K562 (cell line): ENCODE data around the gene CRY2. TPM values are rescaled to one million over a fixed set of nuclear protein-coding genes. Genes with fewer than 3 reads are reported as not detected.

Experiments used
- ARID1B ChIP-seq: fragments of 450-650 bp; IDR thresholded peaks from 2 replicates; pipeline ENCODE4 v1.6.1; 2016; ENCODE audit warnings: antibody characterized with exemption, mild to moderate bottlenecking, inconsistent platforms
- ARID3B ChIP-seq: fragments of 250-450 bp; sonication (Bioruptor Pico); IDR thresholded peaks from 2 replicates; pipeline ENCODE4 v1.4.0; 2020; ENCODE audit warnings: borderline replicate concordance
- BRF2 ChIP-seq: IDR thresholded peaks from 3 replicates; pipeline ENCODE4 v1.6.1; 2011; ENCODE audit warnings: borderline replicate concordance, mild to moderate bottlenecking; ENCODE audit not compliant: insufficient read length, insufficient read depth
- FUS ChIP-seq: fragments of 200-400 bp; formaldehyde crosslinking; optimal IDR thresholded peaks from 2 replicates; pipeline ENCODE3; 2017; ENCODE audit warnings: low read depth, low read length
- KLF6 ChIP-seq: fragments of 250-450 bp; sonication (Bioruptor Pico); IDR thresholded peaks from 2 replicates; pipeline ENCODE4 v1.4.0; 2020; ENCODE audit warnings: mild to moderate bottlenecking, moderate library complexity, borderline replicate concordance
- MITF ChIP-seq: IDR thresholded peaks from 2 replicates; pipeline ENCODE4 v1.6.1; 2014; ENCODE audit warnings: antibody characterized with exemption
- NR4A1 ChIP-seq, 2 experiments: fragments of 250-450 bp in 1 of 2; fragments of 450-650 bp in 1 of 2; sonication (Bioruptor Pico) in 1 of 2; IDR thresholded peaks; 2 replicates each; pipeline versions ENCODE4 v1.4.0 to v1.6.1; 2016 to 2020; ENCODE audit warnings: mild to moderate bottlenecking in 2 of 2, missing compliant biosample characterization in 1 of 2, missing genetic modification characterization in 1 of 2, moderate library complexity in 1 of 2
- PCBP2 ChIP-seq: fragments of 200-400 bp; formaldehyde crosslinking; IDR thresholded peaks from 2 replicates; pipeline ENCODE4 v1.6.1; 2018; ENCODE audit warnings: low read length, low read depth, mild to moderate bottlenecking, moderate library complexity; ENCODE audit not compliant: poor library complexity, severe bottlenecking
- PHF8 ChIP-seq: fragments of 200-600 bp; sonication (generic); IDR thresholded peaks from 2 replicates; pipeline ENCODE4 v1.6.1; 2012; ENCODE audit warnings: mixed run types, mild to moderate bottlenecking, inconsistent platforms, low read length, moderate library complexity, borderline replicate concordance
- POU5F1 ChIP-seq: fragments of 150-350 bp; IDR thresholded peaks from 2 replicates; pipeline ENCODE4 v1.6.1; 2014; ENCODE audit warnings: borderline replicate concordance, low read length, low read depth, mild to moderate bottlenecking; ENCODE audit not compliant: partially characterized antibody
- PRPF4 ChIP-seq: fragments of 200-400 bp; formaldehyde crosslinking; IDR thresholded peaks from one replicate; pipeline ENCODE4 v1.6.1; 2017; ENCODE audit warnings: low read length, low read depth, mild to moderate bottlenecking; ENCODE audit not compliant: insufficient read depth, poor library complexity, severe bottlenecking
- SIN3A ChIP-seq, 2 experiments: fragments of 150-350 bp in 1 of 2; IDR thresholded peaks; 2 replicates each; pipeline ENCODE4 v1.6.1; 2011 to 2016; ENCODE audit warnings: borderline replicate concordance in 2 of 2, low read depth in 2 of 2, low read length in 2 of 2, mild to moderate bottlenecking in 2 of 2, moderate library complexity in 2 of 2; ENCODE audit not compliant: control insufficient read depth in 1 of 2
- TARDBP ChIP-seq: fragments of 450-650 bp; IDR thresholded peaks from 2 replicates; pipeline ENCODE4 v1.6.1; 2016
- UBTF ChIP-seq, 2 experiments: IDR thresholded peaks; 2 replicates each; pipeline ENCODE4 v1.6.1; 2012; ENCODE audit warnings: improper control_type of control experiment in 2 of 2, low read depth in 2 of 2, low read length in 2 of 2, borderline replicate concordance in 1 of 2
- YBX1 ChIP-seq: fragments of 450-650 bp; IDR thresholded peaks from 2 replicates; pipeline ENCODE4 v1.7.1; 2016; ENCODE audit warnings: mild to moderate bottlenecking
- YY1 ChIP-seq, 3 experiments: IDR thresholded peaks; 2 replicates each; pipeline ENCODE4 v1.6.1; 2011; ENCODE audit warnings: low read length in 2 of 3, mild to moderate bottlenecking in 2 of 3, moderate library complexity in 2 of 3, borderline replicate concordance in 1 of 3, control low read depth in 1 of 3, low read depth in 1 of 3; ENCODE audit not compliant: insufficient read depth in 3 of 3, insufficient replicate concordance in 2 of 3, control insufficient read depth in 1 of 3, insufficient read length in 1 of 3; ENCODE audit errors: extremely low read depth in 1 of 3
- ZNF12 ChIP-seq: sonication (generic); formaldehyde crosslinking; IDR thresholded peaks from 2 replicates; pipeline ENCODE4 v1.4.0; 2020; ENCODE audit warnings: mild to moderate bottlenecking, missing genetic modification reagents
- ZNF212 ChIP-seq: fragments of 450-650 bp; formaldehyde crosslinking; IDR thresholded peaks from 2 replicates; pipeline ENCODE4 v1.4.0; 2020; ENCODE audit warnings: mild to moderate bottlenecking
- polyA plus RNA-seq, 8 experiments: library from polyadenylated mRNA; depleted of rRNA in 4 of 8; stranded (reverse) in 5 of 8; unstranded in 3 of 8; fragments of >200 nt; fragmentation: Nextera tagmentation in 2 of 8; fragmentation: Illumina TruSeq in 1 of 8; extraction: Ambion mirVana in 2 of 8; extraction: Trizol in 1 of 8; gene quantifications; 2 replicates each; pipeline versions ENCODE4 v1.2.1 to v1.2.3, GENCODE V29; 2011 to 2014; ENCODE audit warnings: inconsistent platforms in 1 of 8, missing spikeins in 1 of 8
- total RNA-seq, 7 experiments: library from RNA; depleted of rRNA in 6 of 7; stranded (reverse); fragments of >200 nt in 6 of 7; fragmentation: Illumina TruSeq in 2 of 7; extraction: Trizol in 2 of 7; gene quantifications; 2 replicates each; pipeline versions ENCODE4 v1.2.1 to v1.2.3, GENCODE V29; 2011 to 2021; ENCODE audit warnings: low replicate concordance in 1 of 7

Gene CRY2
- total and polyA plus RNA-seq, 9 of the 15 experiments (the other 6 are each of a cell fraction or from before 2014, with no cell fraction given) = 2.3 to 23.9 (median 14.8) TPM

- TF ChIP-seq PHF8 = no peak
- TF ChIP-seq FUS = no peak
- 0 out of 2 replicates have a peak, but pooled peaks have one; percentile 23 for TF ChIP-seq ARID1B
- TF ChIP-seq ARID3B = no peak
- peak; percentile 5 to 83; a peak in 3 of 4 replicates for TF ChIP-seq UBTF (IDR thresholded peaks at IDR 0.05; ENCODE audit: borderline replicate concordance in 1 of 2, low read depth in 2 of 2, low read length in 2 of 2)
- no peak for TF ChIP-seq YBX1
- no peak for TF ChIP-seq NR4A1 (CRISPR knock-in tag; IDR thresholded peaks at IDR 0.05)
- TF ChIP-seq NR4A1 (tag; IDR thresholded peaks at IDR 0.05) = no peak
- TF ChIP-seq ZNF212 (CRISPR knock-in tag) = no peak
- peak in 2 of 3 experiments; percentile 21 for TF ChIP-seq YY1 (IDR thresholded peaks at IDR 0.05; ENCODE audit: borderline replicate concordance in 1 of 3, control insufficient read depth in 1 of 3, extremely low read depth in 1 of 3, insufficient read depth in 3 of 3, insufficient read length in 1 of 3, insufficient replicate concordance in 2 of 3, low read depth in 1 of 3, low read length in 2 of 3)
- TF ChIP-seq TARDBP = no peak
- TF ChIP-seq PRPF4 = no peak
- TF ChIP-seq POU5F1 = no peak
- no peak for TF ChIP-seq PCBP2
- no peak; the same call in 1 of the 2 replicates for TF ChIP-seq ZNF12
- no peak for TF ChIP-seq KLF6 (CRISPR knock-in tag)
- TF ChIP-seq BRF2 = no peak
- peak in 1 of 2 experiments; percentile 54; a peak in 2 of 4 replicates for TF ChIP-seq SIN3A (IDR thresholded peaks at IDR 0.05; ENCODE audit: borderline replicate concordance in 2 of 2, control insufficient read depth in 1 of 2, low read depth in 2 of 2, low read length in 2 of 2)
- no peak for TF ChIP-seq MITF
Measured at GRCh38 chr11:45847911-45848316, 639 bp downstream of the CRY2 start (continued).
